ENCODE measurements around the gene NOTCH4.

Gene NOTCH4

DNA sequence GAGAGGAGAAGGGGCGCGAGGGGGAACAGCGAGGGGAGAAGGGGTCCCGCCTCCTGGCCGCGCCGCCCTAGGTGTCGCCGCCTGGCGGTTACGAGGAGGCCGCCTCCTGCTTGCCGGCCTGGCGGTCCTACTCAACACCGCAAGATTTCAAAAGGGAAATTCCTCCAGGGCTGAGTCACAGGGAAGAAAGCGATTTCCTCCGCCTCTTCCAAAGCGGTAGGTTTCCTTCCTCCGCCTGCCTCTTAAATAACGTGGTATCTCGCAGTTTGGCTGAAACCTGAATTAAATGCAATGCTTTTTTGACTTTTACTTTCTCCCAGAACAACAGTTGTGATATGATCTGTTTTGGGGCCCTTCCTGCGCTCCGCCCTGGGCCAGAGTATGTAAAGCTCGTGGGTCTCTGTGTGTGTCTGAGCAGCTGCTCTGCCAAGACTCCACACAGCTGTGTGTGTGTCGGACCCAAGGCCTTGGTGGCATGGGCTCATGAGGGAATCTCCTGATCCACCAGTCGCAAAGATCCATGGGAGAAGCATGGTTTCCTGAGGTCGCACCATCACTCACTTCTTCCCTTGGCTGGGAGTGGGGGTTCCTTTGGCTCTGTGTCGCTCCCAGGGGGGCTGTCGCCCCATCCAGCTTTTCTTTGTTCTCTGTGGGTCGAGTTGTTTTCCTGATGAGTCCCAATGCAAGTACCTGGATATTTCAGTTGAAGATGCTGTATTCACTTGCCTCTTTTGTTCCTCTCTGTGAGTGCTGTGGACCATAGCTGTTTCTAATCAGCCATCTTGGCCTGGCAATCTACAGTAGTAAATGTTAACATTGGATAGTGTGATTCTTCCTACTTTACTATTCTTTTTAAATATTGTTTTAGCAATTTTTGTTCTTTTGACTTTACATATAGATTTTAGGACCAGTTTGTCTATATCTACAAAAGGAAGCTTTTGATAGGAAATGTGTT is 31.6 kb upstream of the NOTCH4 start:
- H3K9ac ChIP-seq (ENCODE audit: low read length), result peak overlapping the region; percentile 93
- H3K27ac ChIP-seq (ENCODE audit: low read length), result peak overlapping the region; percentile 90
- H2AFZ ChIP-seq (ENCODE audit: low read depth, low read length), result peak overlapping the region; percentile 88; the same call in 1 of the 2 replicates

DNA sequence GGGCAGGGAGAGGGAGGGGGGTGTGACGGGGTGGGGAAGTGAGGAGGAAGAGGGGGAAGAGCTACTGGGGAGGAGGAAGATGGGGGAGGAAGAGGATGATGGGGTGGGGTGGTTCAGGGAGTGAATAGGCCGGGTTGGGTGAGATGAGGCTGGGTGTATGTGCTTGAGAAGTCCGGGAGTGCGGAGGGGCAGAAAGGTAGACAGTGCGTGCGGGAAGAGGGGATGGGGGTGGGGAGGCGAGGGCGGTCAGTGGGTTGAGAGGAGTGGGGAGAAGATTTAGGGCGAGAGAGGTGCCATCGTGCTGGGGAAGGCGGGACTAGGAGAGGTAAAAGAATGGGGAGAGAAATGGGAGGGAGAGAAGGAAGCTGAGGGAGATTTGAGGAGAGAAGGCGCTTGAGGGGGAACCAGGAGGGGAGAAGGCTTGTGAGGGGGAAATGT is 30.9 kb upstream of the NOTCH4 start:
- Histone ChIP-seq H2AFZ (ENCODE audit: low read depth, low read length) (peak overlapping the region; percentile 88; the same call in 1 of the 2 replicates), H4K20me1 (ENCODE audit: insufficient read depth, low read length) (no peaks in the 10 kb centered on the region), H3K4me3 (ENCODE audit: low read length) (peak overlapping the region; percentile 86), H3K36me3 (replicated peaks; ENCODE audit: low read depth, low read length) (no peaks in the 10 kb centered on the region), H3K79me2 (ENCODE audit: low read length) (peaks cover 7% of the 10 kb centered on the region), H3K27me3 (ENCODE audit: low read depth, low read length) (no peaks in the 10 kb centered on the region), H3K9me3 (ENCODE audit: insufficient read depth, low read length) (no peaks in the 10 kb centered on the region), H3K9ac (ENCODE audit: low read length) (peak overlapping the region; percentile 93), H3K4me1 (ENCODE audit: low read length) (peaks cover 34% of the 10 kb centered on the region), H3K4me2 (ENCODE audit: low read length) (peak overlapping the region; percentile 100), H3K27ac (ENCODE audit: low read length) (peak overlapping the region; percentile 90)
- TF ChIP-seq EZH2phosphoT487 (IDR thresholded peaks at IDR 0.05; ENCODE audit: low read depth), result no peak

More for the DNA sequence above, 31.6 kb upstream of the NOTCH4 start:
- Histone ChIP-seq H4K20me1 (ENCODE audit: insufficient read depth, low read length) (no peaks in the 10 kb centered on the region), H3K27me3 (ENCODE audit: low read depth, low read length) (no peaks in the 10 kb centered on the region), H3K79me2 (ENCODE audit: low read length) (peaks cover 7% of the 10 kb centered on the region), H3K4me3 (ENCODE audit: low read length) (peak overlapping the region; percentile 86), H3K9me3 (ENCODE audit: insufficient read depth, low read length) (no peaks in the 10 kb centered on the region), H3K4me1 (ENCODE audit: low read length) (peaks cover 34% of the 10 kb centered on the region), H3K4me2 (ENCODE audit: low read length) (peak overlapping the region; percentile 100), H3K36me3 (replicated peaks; ENCODE audit: low read depth, low read length) (no peaks in the 10 kb centered on the region)
- TF ChIP-seq EZH2phosphoT487 (IDR thresholded peaks at IDR 0.05; ENCODE audit: low read depth), result no peak
- TF ChIP-seq, protein P1, sequence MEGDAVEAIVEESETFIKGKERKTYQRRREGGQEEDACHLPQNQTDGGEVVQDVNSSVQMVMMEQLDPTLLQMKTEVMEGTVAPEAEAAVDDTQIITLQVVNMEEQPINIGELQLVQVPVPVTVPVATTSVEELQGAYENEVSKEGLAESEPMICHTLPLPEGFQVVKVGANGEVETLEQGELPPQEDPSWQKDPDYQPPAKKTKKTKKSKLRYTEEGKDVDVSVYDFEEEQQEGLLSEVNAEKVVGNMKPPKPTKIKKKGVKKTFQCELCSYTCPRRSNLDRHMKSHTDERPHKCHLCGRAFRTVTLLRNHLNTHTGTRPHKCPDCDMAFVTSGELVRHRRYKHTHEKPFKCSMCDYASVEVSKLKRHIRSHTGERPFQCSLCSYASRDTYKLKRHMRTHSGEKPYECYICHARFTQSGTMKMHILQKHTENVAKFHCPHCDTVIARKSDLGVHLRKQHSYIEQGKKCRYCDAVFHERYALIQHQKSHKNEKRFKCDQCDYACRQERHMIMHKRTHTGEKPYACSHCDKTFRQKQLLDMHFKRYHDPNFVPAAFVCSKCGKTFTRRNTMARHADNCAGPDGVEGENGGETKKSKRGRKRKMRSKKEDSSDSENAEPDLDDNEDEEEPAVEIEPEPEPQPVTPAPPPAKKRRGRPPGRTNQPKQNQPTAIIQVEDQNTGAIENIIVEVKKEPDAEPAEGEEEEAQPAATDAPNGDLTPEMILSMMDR (IDR thresholded peaks at IDR 0.05; ENCODE audit: low read depth, low read length), result peak; percentile 26

DNA sequence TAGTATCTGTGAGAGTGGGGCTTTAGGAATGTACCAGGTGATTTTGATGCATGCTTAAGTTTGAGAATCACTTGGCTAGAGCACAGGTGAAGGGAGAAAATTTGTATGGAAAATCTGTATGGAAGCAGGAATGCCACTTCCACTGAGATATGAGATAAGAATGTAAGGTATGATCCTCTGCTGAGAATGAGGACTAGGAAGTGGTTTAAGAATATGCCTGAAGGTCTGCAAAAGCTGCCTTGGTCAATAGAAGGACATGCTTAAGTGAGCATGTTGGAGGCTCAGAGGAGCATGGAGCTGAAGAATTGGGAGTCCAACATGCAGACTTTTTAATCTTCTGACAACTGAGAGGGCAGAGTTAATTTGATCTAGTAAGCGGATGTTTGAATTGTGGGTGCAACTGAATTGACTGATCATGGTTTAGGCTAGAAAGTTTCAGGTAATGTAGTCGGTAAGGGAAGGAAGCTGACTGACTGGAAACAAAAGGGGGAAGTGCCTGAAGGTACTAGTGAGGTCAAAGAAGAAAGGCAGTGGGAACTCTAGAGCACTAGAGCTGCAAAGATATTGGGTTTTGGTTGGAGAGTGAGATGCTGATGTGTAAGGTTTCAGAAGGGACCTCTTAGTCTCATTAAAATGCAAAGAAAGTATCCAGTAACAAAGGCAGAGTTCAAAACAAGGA is 28.6 kb upstream of the NOTCH4 start:
- peak overlapping the region; percentile 36; the same call in 1 of the 2 replicates for H3K4me3 ChIP-seq (ENCODE audit: low read length)

DNA sequence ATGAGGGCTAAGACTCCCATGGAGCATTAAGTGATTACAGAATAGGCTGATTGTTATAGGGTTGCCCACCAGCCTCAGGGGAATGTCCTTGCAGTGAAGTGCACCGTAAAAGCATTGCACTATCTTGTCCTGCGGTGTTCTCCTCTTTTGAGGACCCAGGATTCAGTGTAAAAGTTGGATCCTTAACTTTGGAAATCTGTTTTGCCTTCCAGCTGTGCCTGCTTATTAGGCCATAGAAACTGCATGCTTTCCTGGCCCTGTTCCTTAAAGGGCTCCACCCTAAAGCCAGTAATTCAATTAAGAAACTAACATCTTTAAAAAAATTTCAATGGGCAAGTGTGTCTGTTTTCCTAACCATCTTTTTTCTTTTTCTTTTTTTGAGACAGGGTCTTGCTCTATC is 25.4 kb upstream of the NOTCH4 start:
- Histone ChIP-seq H3K79me2 (ENCODE audit: low read length) (no peaks in the 10 kb centered on the region), H3K36me3 (replicated peaks; ENCODE audit: low read depth, low read length) (no peaks in the 10 kb centered on the region), H3K9me3 (ENCODE audit: insufficient read depth, low read length) (no peaks in the 10 kb centered on the region), H2AFZ (ENCODE audit: low read depth, low read length) (no peak overlapping the region), H3K27ac (ENCODE audit: low read length) (no peak overlapping the region), H3K4me2 (ENCODE audit: low read length) (no peak overlapping the region), H3K4me3 (ENCODE audit: low read length) (no peak overlapping the region), H3K27me3 (ENCODE audit: low read depth, low read length) (no peaks in the 10 kb centered on the region), H4K20me1 (ENCODE audit: insufficient read depth, low read length) (no peaks in the 10 kb centered on the region), H3K4me1 (ENCODE audit: low read length) (peaks cover 20% of the 10 kb centered on the region), H3K9ac (ENCODE audit: low read length) (no peak overlapping the region)
- TF ChIP-seq, protein P1 (IDR thresholded peaks at IDR 0.05; ENCODE audit: low read depth, low read length), result no peak
- no peak for TF ChIP-seq EZH2phosphoT487 (IDR thresholded peaks at IDR 0.05; ENCODE audit: low read depth)

More for the DNA sequence above, 28.6 kb upstream of the NOTCH4 start:
- peaks cover 34% of the 10 kb centered on the region for H3K4me1 ChIP-seq (ENCODE audit: low read length)
- no peak for TF ChIP-seq EZH2phosphoT487 (IDR thresholded peaks at IDR 0.05; ENCODE audit: low read depth)
- TF ChIP-seq, protein P1 (IDR thresholded peaks at IDR 0.05; ENCODE audit: low read depth, low read length), result no peak
- no peaks in the 10 kb centered on the region for H3K9me3 ChIP-seq (ENCODE audit: insufficient read depth, low read length)
- peak overlapping the region; percentile 26; the same call in 1 of the 2 replicates for H3K27ac ChIP-seq (ENCODE audit: low read length)
- no peak overlapping the region; the same call in 1 of the 2 replicates for H3K9ac ChIP-seq (ENCODE audit: low read length)
- no peaks in the 10 kb centered on the region for H3K36me3 ChIP-seq (replicated peaks; ENCODE audit: low read depth, low read length)
- no peaks in the 10 kb centered on the region for H4K20me1 ChIP-seq (ENCODE audit: insufficient read depth, low read length)
- peak overlapping the region; percentile 62 for H3K4me2 ChIP-seq (ENCODE audit: low read length)
- peaks cover 7% of the 10 kb centered on the region for H3K79me2 ChIP-seq (ENCODE audit: low read length)
- H2AFZ ChIP-seq (ENCODE audit: low read depth, low read length), result no peak overlapping the region
- H3K27me3 ChIP-seq (ENCODE audit: low read depth, low read length), result no peaks in the 10 kb centered on the region
